GM21528 (cell line): ENCODE results near the gene SPAG7.
"Not testable (repeated sequence)": the region's sequence is repeated elsewhere in the genome, so short reads cannot be mapped to it uniquely, and the experiment has no call there.

Experiments used
- ATAC-seq: cut with Tn5 transposase; IDR thresholded peaks from one replicate; pipeline ENCODE4 v1.9.1; 2021; ENCODE audit warnings: mild to moderate bottlenecking, moderate library complexity; ENCODE audit not compliant: unreplicated experiment, low FRiP score

SPAG7 gene

GRCh38 chr17:4939546-4939795 lies 28.1 kb downstream of the SPAG7 start:
- ATAC-seq, result peak; percentile 5

DNA sequence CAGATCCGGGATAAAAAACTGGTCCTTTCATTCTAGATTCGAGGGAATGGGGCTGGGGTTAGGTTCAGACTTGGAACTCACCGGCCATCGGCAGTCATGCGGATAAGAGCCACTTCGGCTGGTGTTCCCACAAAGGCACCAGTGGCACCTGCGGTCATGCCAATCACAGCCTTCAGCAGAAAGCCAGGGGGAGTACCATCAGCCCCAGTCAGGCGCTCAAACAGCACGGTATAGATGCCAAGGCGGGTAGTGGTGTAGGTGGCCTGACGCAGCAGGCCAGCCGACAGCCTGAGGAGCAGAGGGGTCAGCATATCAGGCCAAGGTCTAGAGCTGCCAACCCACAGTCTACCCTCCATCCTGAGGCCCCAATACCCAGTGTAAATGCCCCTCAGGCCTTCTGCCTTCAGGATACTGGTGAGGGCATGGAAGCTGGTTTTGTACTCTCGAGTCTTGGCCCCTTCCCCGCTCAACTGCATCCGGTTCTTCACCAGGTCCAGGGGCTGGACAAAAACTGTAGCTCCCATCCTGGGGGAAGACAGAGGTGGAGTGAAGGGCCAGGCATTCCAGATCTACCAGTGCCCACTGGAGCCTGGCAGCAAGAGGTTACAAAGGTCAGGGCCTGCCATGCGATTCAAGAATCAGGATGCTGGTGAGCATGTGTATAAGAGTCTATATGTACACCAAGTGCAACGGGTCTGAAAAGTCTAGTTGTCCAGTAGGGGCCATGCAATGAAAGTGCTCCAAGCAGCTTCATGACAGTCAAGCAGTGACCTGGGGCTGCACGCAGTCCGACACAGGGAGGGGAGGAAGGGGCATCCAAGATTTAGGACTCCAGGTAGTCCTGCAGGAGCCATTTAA lies 28.7 kb downstream of the SPAG7 start:
- ATAC-seq, result no peak

DNA sequence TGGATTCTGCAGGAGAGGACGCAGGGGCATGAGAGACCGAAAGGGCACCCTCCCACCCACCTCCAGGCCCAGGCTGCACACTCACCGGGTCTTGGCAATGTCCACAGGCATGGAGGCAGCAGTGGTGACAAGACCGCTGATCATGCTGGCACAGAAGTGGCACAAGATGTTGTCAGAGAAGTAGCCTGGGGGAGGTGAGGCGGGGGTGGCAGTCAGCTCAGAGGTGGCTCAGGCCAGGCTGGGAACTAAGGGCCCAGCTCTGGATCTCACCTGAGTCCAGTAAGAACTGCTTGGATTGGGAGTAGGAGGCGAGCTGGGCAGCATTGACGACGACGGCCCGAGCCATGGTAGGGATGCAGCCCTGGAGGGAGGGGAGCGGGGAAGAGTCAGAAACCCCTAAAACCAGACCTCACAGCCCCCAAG lies 29.5 kb downstream of the SPAG7 start:
- ATAC-seq, result no peak

- no peak for ATAC-seq
These were observed 30.1 kb downstream of the SPAG7 start for GRCh38 chr17:4937553-4937952.

GRCh38 chr17:4936436-4936835 lies 31.2 kb downstream of the SPAG7 start:
- no peak for ATAC-seq

DNA sequence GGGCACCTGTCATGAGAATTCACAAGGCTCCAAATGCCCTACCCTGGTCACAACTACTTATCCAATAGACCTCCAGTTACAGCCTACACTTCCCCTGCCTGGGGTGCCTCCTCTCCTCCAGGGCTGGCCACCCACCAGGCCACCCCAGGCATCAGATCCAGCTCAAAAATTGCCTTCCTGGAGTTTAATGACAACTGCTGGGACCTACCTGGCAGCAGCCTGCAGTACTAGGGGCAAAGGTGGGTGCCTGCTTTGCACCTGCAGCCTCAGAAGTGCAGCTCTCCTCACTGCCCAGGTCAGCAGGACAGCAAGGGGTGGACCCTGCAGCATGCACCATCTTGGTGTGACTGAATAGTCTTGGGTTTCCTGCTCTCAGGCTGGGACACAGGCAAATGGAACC lies 32.0 kb downstream of the SPAG7 start:
- no peak for ATAC-seq

GRCh38 chr17:4934173-4934979 lies 33.2 kb downstream of the SPAG7 start:
- ATAC-seq, result no peak

GRCh38 chr17:4933646-4934045 lies 34.0 kb downstream of the SPAG7 start:
- ATAC-seq, result no peak

DNA sequence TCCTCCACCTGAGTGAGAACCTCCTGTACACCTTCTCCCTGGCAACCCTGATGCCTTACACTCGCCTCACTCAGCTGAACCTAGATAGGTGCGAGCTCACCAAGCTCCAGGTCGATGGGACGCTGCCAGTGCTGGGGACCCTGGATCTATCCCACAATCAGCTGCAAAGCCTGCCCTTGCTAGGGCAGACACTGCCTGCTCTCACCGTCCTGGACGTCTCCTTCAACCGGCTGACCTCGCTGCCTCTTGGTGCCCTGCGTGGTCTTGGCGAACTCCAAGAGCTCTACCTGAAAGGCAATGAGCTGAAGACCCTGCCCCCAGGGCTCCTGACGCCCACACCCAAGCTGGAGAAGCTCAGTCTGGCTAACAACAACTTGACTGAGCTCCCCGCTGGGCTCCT lies 34.9 kb downstream of the SPAG7 start:
- no peak for ATAC-seq

DNA sequence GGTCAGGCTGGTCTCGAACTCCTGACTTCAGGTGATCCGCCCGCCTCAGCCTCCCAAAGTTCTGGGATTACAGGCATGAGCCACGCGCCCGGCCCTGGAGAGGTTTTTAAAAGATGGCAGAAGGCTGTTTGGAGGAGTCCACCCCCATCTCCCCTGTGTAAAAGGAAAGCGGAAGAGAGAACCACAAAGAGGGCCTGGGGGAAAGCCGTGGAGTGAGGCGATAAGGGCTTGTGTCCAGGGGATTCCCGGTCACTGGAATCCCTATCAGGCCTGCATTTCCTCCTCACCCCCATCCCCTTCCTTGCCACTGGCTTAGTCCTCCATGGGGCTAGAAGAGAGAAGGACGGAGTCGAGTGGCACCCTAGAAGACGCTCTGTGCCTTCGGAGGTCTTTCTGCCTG lies 35.7 kb downstream of the SPAG7 start, which contains the start of gene GP1BA:
GP1BA (plus strand) TSS at position 315 of the 400 bp plus-strand sequence. CDS start 328 bp downstream, outside the sequence.
- no peak for ATAC-seq

GRCh38 chr17:4928881-4929280 lies 38.7 kb downstream of the SPAG7 start:
- ATAC-seq, result no peak

DNA sequence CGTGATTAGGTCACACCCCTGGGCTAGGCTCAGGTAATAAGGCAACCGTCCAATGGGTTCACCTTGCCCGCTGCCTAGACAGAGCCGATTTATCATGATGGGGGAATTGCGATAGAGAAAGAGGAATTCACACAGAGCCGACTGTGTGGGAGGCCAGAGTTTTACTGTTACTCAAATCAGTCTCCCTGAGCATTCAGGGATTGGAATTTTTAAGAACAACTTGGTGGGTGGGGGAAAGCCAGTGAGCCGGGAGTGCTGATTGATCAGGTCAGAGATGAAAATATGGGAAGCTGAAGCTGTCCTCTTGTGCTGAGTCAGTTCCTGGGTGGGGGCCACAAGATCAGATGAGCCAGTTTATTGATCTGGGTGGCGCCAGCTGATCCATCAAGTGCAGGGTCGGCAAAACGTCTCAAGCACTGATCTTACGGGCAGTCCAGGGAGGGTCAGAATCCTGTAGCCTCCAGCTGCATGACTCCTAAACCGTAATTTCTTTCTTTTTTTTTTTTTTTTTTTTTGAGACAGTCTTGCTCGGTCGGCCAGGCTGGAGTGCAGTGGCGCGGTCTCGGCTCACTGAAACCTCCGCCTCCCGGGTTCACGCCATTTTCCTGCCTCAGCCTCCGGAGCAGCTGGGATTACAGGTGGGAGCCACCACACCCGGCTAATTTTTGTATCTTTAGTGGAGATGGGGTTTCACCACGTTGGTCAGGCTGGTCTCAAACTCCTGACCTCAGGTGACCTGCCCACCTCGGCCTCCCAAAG lies 40.9 kb downstream of the SPAG7 start:
- ATAC-seq, result not testable (repeated sequence)

DNA sequence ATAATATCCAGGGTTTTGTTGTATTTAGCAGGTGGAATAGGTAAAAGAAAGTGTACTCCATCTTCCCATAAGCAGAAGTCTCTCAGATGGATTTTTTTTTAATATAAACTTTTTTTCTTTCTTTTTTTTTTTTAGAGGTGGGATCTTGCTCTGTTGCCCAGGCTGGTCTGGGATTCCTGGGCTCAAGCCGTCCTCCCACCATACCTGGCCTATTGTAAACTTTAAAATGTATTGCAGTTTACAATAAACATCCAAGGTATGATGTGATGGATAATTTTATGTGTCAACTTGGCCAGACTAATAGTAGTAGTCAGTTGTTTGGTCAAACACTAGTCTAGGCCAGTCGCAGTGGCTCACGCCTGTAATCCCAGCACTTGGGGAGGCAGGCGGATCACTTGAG lies 46.3 kb downstream of the SPAG7 start:
- ATAC-seq, result no peak

GRCh38 chr17:4920351-4921048 lies 47.1 kb downstream of the SPAG7 start:
- ATAC-seq, result no peak

DNA sequence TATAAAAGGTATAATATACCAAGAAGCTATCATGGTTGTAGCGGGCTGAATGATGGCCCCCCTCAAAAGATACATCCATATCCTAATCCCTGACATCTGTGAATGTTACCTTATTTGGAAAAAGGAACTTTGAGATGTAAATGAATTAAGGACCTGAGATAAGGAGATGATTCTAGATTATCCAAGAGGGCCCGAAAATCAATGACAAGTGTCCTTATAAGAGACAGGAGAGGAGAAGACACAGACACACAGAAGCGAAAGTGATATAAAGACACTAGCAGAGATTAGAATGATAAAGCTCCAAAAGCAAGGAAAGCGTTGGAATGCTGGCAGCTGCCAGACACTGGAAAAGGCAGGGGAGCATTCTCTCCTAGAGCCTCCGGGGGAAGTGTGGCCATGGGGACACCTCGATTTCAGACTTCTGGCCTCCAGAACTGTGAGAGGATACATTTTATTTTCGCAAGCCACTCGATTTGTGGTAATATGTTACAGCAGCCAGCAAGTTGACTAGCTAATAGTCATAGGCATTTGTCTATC lies 48.0 kb downstream of the SPAG7 start:
- no peak for ATAC-seq

- ATAC-seq, result not testable (repeated sequence)
These were observed 53.1 kb downstream of the SPAG7 start for GRCh38 chr17:4914551-4914950.

- no peak for ATAC-seq
These were observed 53.6 kb downstream of the SPAG7 start for GRCh38 chr17:4913994-4914393.
